HG03354 (cell line): ENCODE results near the gene STIP1.

Experiments
- ATAC-seq: cut with Tn5 transposase; IDR thresholded peaks from one replicate; pipeline ENCODE4 v1.9.1; 2021; ENCODE audit warnings: mild to moderate bottlenecking; ENCODE audit not compliant: unreplicated experiment, poor library complexity, severe bottlenecking

STIP1 gene

DNA sequence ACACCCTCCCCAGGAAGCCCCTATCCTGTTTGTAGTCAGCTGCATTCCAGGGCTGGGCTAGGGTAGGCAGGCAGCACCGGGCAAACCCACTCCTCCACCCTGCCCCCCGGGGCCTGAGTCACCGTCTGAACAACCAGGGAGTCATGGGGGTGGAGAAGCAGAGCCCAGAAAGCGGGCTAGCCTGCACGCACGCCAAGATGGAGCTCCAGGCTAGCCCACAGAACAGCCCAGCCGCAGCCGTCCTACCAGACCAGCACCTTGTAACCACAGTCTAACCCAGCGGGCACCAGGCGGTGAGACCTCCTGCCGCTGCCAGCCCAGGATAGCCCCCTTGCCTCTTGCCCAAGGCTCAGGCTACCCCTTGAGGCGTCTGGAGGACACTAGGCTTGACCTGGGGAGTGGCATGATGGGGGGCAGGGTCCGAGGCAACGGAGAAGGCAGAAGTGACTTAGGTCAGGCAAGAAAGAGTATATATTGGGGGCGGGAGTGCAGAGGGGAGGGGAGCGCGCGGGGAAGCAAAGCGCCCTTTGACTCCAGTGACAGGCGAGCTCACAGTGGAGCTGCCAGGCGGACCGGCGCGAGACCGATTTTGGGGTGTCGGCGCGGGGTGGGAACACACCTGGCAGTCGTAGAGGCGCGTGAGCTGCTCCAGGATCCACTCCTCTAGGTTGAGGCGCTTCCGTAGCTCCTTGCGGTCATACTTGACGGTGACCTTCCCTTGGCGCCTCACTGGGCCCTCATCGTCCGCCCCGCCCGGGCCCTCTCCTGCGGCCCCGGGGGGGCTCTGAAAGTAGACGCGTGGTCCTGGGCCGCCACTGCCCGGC lies 60.0 kb downstream of the STIP1 start:
- ATAC-seq, result peak; percentile 1

DNA sequence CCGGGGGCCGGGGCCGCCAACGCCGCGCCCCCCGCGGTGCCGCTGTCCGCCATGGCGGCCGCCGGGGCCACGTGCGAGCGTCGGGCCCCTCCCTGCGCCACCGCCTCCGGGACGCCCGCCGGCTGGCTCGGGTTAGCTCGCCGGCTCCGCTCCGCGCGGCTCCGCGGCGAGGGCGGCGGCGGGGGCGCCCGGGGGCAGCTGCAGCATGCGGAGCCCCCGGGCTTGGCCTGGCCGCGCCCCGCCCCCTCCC lies 60.6 kb downstream of the STIP1 start:
- peak; percentile 7 for ATAC-seq

DNA sequence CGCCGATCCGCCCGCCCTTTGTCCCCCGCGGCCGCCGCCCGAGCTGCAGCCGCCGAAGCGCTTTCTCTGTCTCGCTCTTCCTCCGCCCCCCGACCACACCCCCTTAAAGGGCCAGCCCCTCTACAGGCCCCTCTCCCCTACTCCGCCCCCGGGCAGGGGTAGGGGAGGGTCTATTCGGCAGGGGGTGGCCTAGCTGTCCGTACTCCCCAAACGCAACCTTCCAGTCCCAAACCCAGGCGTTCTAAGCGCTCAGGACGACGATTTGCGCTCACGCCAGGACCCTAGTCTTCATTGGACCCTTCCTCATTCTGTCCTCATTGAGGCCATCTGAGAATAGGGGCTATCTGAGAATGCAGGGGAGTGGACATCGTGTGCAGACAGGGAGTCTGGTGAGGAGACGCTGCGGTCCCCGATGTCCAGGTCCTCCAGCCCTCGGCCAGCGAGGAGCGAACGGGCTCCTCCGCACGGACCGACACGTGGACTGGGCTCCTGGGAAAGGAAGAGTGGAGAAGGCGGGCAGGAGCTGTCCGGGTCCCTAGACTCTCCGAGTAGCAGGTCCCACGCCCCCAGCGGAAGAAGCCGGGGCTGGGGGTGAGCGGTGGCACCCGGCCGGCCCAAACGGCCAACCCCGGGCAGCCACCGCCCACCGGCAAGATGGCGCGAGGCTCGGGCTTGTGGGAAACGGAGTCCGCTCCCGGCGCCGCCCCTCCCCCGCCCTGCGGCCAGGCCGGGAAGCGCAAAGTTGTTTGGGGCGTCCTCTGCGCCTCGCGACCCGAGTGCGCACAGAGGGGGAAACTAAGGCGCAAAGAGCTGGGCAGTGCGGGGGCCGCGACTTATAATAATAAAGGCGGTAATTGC lies 61.1 kb downstream of the STIP1 start, which contains the start of gene PPP1R14B:
Gene PPP1R14B, minus strand, starts transcription at position 73 of the 858 bp plus-strand sequence. CDS start 270 bp downstream, outside the sequence.
- ATAC-seq, result peak; percentile 41

DNA sequence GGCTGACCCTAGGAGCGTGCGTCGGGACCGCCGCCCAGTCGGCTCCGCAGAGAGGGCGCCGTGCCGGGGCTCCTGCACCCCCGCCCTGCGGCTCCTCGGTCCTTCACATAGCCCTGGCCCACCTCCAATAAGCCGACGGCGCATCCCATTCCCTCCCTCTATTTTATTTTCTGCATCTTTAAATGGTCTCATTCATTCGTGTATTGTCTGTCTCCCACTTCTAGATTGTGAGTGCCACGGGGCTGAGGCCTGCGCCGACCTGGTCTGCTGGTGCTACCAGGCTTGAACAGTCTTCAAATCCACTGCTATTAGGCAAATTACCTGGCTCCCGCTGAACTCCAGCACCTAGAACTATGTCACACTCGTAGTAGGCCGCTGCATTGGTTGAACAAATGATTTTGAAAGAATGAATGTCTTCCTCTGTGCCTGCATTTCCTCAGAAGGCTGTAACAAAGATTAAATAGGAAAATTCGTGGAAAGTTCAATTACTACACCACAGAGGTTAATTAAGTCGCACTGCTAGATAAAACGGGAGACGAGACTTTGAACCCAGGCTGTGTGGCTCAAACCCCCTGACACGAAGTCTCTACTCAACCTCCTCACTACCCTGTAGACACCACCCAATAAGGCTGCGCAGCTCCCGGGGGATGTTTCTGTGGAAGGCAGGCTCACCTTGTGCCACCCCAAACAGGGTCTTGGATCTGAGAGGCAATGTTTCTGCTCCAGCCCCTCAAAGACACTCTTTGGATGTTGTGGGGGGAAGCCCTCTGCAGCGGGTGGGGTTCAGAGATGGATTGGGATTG lies 62.0 kb downstream of the STIP1 start:
- ATAC-seq, result no peak

DNA sequence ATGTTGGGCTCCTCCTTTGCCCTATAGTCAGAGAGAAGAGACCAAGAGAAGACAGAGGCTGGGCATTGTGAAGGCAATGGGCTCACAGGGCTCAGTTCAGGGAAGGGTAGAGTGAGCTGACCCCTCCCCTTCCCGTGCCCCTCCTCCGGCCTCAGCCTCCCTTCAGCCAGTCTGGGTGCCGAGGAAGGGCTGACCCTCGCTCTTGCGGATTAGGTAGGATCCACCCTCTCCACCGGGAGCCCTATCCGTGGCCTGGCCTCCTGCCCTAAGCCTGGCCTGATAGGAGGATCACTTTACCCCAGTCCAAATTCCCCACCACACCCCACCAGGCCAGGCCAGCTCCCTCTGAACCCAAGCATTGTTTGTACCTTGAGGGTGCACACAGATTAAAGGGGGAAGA lies 62.6 kb downstream of the STIP1 start:
- ATAC-seq, result no peak

DNA sequence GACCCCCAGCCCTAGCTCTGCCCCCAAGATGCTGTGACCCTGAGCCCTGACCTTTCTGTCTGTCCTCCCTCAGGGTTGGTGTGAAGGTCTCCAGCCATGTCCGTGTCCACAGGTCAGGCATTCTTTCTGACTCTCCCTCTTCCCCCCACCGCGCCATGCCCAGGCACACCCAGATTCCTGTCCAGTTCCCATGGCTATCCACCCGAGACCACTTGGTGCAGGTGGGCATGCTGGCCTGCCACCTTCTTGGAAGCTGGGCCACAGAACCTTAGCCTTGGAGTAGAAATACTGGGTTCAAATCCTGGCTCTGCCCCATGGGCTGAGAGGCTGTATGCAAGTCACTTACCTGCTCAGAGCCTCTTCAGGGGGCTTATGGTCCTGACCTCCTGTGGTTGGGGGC lies 63.1 kb downstream of the STIP1 start:
- ATAC-seq, result no peak

DNA sequence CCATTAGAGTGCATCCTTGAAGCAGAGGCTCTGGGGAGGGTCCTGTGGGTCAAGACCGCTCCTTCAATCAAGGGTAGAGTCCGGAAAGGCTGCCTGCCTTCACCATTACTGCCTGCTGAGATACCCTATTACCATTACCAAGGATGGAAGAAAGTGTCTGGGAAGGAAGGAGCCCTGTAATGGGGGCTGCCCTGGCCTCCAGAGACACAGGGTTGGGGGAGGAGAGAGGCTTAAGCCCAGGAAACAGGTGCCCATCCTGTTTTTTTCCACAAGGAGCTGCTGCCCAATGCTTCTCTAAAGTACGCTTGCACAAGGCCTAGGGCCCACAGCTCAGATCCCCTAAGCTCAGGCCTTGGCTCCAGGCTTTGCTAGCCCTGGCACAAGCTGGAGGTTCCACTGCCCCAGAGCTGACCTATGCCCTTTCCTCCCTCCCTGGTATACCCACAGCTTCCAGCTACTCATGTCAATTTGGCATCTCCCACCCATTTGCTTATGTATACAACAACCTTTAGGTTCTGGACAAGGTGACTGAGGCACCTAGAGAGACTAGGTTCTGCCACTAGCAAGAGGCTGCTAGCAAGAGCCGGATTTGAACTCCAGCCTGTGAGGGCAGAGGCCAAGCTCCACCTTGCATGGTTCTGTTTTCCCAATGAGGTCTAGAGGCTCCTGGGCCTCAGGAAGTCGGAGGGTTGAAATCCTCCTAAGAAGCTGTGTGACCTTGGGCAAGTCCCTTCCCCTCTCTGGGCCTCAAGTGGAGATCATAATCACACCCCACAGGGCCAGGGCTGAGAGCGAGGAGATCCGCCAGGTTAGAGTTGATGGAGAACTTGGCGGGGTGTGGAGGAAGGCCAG lies 63.8 kb downstream of the STIP1 start:
- no peak for ATAC-seq

DNA sequence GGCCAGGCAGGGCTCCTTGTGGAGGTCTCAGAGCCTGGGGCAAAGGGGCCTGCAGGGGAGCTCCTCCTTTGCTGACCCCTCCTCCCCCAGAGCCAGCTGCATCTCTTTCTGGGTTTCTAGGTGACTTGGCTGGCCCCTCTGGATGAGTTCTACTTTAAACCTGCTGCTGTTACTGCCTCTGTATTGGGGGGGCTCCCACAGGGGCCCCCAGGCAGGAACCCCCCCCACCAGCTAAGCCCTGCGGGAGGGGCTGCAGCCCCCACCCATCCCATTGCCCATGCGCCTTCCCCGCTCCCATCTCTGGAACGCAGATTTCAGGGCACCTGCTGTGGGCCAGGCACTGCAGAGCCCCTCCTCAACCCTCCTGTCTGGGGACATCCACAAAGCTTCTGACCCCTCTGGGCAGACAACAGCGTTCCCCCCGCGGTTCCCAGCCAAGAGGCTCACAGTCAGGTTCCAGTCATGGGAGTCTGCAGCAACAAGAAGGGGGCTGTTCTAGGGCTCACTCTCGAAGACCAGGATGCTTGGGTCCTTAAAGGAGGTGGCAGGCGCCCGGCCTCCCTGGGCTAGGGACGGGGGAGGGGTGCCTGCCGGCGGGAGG lies 64.5 kb downstream of the STIP1 start:
- no peak for ATAC-seq

DNA sequence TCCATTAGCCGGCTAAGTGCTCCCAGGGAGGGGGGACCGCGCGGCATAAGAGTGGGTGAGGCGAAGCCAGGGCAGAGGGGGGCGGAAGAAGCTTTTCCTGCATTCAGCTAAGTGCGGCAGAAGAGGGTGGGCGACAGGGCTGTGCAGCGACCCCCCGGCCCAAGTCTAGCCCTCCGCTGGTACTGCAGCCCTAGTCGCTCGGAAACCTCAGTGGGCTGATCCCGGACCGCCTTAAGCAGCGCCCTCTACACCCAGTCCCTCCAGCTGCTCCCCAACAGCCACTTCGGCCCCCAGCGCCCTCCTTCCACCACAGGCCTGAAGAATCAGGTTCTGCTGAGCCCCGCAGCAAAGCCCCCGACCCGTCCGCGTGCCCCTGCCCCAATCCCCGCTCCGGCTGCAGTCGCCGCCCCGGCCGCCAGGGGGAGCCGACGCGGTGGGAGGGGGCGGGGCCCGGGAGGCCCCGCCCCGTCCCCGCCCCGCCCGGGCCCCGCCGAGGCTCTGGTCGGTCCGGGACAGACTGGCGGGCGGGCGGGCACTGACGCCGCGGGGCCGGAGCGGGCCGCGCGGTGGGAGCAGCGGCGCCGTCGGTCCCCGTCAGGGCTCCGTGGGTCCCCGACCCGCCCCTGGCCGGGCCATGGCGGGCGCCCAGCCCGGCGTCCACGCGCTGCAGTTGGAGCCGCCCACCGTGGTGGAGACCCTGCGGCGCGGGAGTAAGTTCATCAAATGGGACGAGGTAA lies 65.2 kb downstream of the STIP1 start, which contains the start of gene PLCB3:
Gene PLCB3, plus strand, starts transcription at position 515 of the 737 bp plus-strand sequence. Its CDS starts 120 bp downstream, at position 635.
- no peak for ATAC-seq

DNA sequence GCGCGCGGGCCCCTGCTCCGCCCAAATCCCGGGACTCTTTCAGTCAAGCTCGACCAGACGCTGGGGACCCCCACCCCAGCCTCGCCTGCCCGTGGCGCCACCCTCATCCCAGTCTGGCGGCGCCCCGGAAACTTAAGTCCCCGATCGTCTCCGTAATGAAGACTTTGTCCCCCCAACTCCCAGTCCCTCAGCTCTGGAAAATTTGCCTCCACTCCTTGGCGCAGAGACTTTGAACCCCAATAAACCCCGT lies 65.7 kb downstream of the STIP1 start:
- ATAC-seq, result no peak

DNA sequence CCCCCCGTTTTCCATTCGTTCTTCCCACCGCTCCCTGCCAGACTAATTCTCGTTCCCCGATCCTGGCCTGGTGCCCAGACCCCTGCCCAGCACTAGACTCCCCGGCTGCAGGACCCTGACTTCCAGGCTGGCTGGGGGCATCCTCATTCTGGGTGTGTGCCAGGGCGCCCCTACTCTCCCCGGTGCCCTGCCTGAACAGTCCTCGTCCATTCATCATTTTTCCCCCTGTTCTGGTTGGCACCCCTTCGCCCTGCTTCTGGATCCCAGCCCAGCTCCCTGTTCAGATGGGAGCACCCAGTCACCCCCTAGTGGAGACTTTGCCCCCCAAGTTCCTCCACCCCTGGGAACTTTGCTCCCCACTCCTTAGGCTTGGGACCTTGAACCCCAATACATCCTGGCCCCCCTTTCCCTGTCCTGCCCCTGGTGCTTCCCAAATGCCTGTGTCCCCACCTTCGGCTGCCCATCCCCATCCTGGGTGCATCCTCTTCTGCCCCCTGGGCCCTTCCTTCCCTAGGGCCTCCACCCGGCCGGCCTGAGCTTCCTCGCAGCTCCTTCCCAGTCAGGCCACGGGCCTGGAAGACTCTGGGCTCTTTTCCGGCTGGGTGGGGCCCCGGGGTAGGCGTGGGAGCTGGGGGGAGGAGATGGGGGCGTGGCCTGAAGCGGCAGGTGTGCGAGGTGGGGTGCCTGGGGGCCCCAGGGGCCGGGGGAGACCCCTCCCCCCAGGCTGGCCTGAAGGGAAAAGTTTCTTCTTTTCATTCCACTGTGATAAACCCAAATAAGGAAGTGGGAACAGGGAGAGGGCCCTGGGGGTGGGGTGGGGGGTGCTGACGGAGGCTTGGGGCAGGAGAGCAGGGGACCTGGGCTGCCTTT lies 66.3 kb downstream of the STIP1 start:
- no peak for ATAC-seq

DNA sequence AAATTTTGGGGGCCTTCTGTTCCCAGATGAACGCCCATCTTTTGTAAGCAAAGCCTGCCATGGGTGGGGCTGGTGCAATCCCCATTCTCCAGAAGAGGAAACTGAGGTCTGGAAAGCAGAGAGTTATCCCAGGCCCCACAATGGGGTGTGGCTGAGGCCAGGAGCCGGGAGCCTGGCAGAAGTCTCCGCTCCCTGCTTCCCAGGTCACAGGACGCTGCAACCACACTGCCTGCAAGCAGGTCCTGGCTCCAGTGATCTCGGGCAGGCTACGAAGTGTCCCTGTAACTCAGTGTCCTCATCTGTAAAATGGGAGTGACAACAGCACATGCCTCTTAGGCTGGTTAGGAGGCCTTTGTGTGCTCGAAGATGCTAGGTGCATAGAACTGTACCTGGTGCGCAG lies 67.1 kb downstream of the STIP1 start:
- ATAC-seq, result no peak

DNA sequence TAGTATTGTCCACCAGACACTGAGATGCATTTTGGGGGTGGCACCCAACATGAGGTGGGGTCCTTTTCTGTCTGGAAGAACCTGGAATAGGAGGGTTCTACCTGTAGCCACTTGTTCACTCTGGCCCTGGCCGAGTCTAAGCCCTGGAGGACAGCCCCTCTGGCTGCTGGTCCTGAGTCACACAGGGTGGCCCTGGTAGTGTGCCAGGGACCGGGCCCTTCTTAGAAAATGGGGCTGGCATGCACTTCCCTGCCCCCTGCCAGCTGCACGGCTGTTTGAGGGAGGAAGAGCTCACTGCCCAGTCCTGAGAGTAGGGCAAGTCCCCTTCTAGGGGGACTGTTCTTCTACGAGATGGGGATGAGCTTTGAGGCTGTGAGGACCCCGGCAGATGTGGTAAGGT lies 67.5 kb downstream of the STIP1 start:
- ATAC-seq, result no peak
